ENCODE measurements around the gene NEK5. TPM values are rescaled to one million over a fixed set of nuclear protein-coding genes. Genes with fewer than 3 reads are reported as not detected.

The NEK5 gene
- polyA plus RNA-seq, 3 donors = 0.07 TPM; not detected in 2

- Histone ChIP-seq H3K4me3 (replicated peaks in 1 of 3; ENCODE audit: low read depth in 2 of 3, low read length in 3 of 3) (no peak overlapping the region), H3K27me3 (ENCODE audit: control insufficient read depth in 2 of 2, insufficient read depth in 2 of 2, low read length in 2 of 2) (no peaks in the 10 kb centered on the region), H4K20me1 (ENCODE audit: insufficient read depth, low read length) (no peaks in the 10 kb centered on the region), H3K4me1 (ENCODE audit: control insufficient read depth in 1 of 2, insufficient read depth in 2 of 2, low read length in 2 of 2) (no peaks in the 10 kb centered on the region), H3K79me2 (ENCODE audit: insufficient read depth, low read length) (no peaks in the 10 kb centered on the region), H3K27ac (ENCODE audit: low read depth in 1 of 2, low read length in 2 of 2) (no peak overlapping the region), H3K4me2 (replicated peaks; ENCODE audit: extremely low read depth, low read length, poor library complexity, severe bottlenecking) (no peak overlapping the region), H2AFZ (ENCODE audit: insufficient read depth, low read depth, low read length, poor library complexity, severe bottlenecking) (no peak overlapping the region), H3K36me3 (replicated peaks in 1 of 2; ENCODE audit: control insufficient read depth in 1 of 2, insufficient read depth in 2 of 2, low read length in 2 of 2) (peaks cover 25 to 80% of the 10 kb centered on the region in 2 donors), H3K9me3 (replicated peaks in 1 of 2; ENCODE audit: control insufficient read depth in 1 of 2, insufficient read depth in 1 of 2, low read length in 2 of 2) (no peaks in the 10 kb centered on the region), H3K9ac (ENCODE audit: insufficient read depth, low read length, poor library complexity, severe bottlenecking) (no peak overlapping the region)
- DNase-seq = no peak
- Mint-ChIP-seq H3K4me1 (no peaks in the 10 kb centered on the region), H3K27ac (no peak overlapping the region), H3K27me3 (ENCODE audit: low read depth in 3 of 3) (peaks cover 0 to 2% (median 0%) of the 10 kb centered on the region in 3 donors), H3K9me3 (no peaks in the 10 kb centered on the region), H3K4me3 (no peak overlapping the region), H3K36me3 (peaks cover 57 to 74% of the 10 kb centered on the region in 2 donors)
- no CpG with 5 or more reads among the region's 2 CpGs for WGBS (ENCODE audit: insufficient coverage)
- intact Hi-C loops (cut with micrococcal nuclease) = no loop called here
- TF ChIP-seq CTCF (IDR thresholded peaks at IDR 0.05) = no peak
Observed at GRCh38 chr13:52141299-52141698, 12.4 kb upstream of the NEK5 start.

- peaks cover 47 to 88% of the 10 kb centered on the region in 2 donors for H3K36me3 ChIP-seq (replicated peaks in 1 of 2; ENCODE audit: control insufficient read depth in 1 of 2, insufficient read depth in 2 of 2, low read length in 2 of 2)
- H4K20me1 ChIP-seq (ENCODE audit: insufficient read depth, low read length) = no peaks in the 10 kb centered on the region
- H3K27me3 ChIP-seq (ENCODE audit: control insufficient read depth in 2 of 2, insufficient read depth in 2 of 2, low read length in 2 of 2) = no peaks in the 10 kb centered on the region
- Mint-ChIP-seq H3K4me1 (no peaks in the 10 kb centered on the region), H3K9me3 (peaks cover 0 to 1% (median 0%) of the 10 kb centered on the region in 7 donors), H3K27ac (no peak overlapping the region), H3K4me3 (no peak overlapping the region), H3K27me3 (ENCODE audit: low read depth in 3 of 3) (no peaks in the 10 kb centered on the region), H3K36me3 (peaks cover 68 to 83% of the 10 kb centered on the region in 2 donors)
- intact Hi-C loops (cut with micrococcal nuclease) = no loop called here
- 95% methylated on average over 2 of the region's 3 CpGs for WGBS (ENCODE audit: insufficient coverage)
- H2AFZ ChIP-seq (ENCODE audit: insufficient read depth, low read depth, low read length, poor library complexity, severe bottlenecking) = no peak overlapping the region
- no peaks in the 10 kb centered on the region for H3K4me1 ChIP-seq (ENCODE audit: control insufficient read depth in 1 of 2, insufficient read depth in 2 of 2, low read length in 2 of 2)
- H3K9me3 ChIP-seq (replicated peaks in 1 of 2; ENCODE audit: control insufficient read depth in 1 of 2, insufficient read depth in 1 of 2, low read length in 2 of 2) = no peaks in the 10 kb centered on the region
- DNase-seq = no peak
- no peak overlapping the region for H3K27ac ChIP-seq (ENCODE audit: low read depth in 1 of 2, low read length in 2 of 2)
- H3K79me2 ChIP-seq (ENCODE audit: insufficient read depth, low read length) = no peaks in the 10 kb centered on the region
- H3K4me2 ChIP-seq (replicated peaks; ENCODE audit: extremely low read depth, low read length, poor library complexity, severe bottlenecking) = no peak overlapping the region
- TF ChIP-seq CTCF (IDR thresholded peaks at IDR 0.05) = no peak
- no peak overlapping the region for H3K9ac ChIP-seq (ENCODE audit: insufficient read depth, low read length, poor library complexity, severe bottlenecking)
- H3K4me3 ChIP-seq (replicated peaks in 1 of 3; ENCODE audit: low read depth in 2 of 3, low read length in 3 of 3) = no peak overlapping the region
Observed at GRCh38 chr13:52137489-52137888, 8.6 kb upstream of the NEK5 start.
